Common myeloid progenitor, CD34-positive (primary cell): ENCODE data around the gene EIF5A.

Source experiments
- CTCF ChIA-PET: fragments of 350-600 bp; sonication (Branson Sonifier 250); formaldehyde crosslinking; loops from one replicate; lab custom pipeline; 2021; ENCODE audit warnings: antibody characterized with exemption; lab: Charles Lee
- POLR2A ChIA-PET: fragments of 350-600 bp; sonication (Branson Sonifier 250); formaldehyde crosslinking; loops from one replicate; lab custom pipeline; 2021; ENCODE audit warnings: antibody characterized with exemption; lab: Charles Lee
- DNase-seq, 3 donors: peaks; one replicate each; pipeline versions ENCODE4 v3.0.0 to v3.0.0-alpha.2; 2013
- H3K27ac ChIP-seq, 2 experiments: 1 replicate in 1 of 2; 2 replicates in 1 of 2; pipeline ENCODE4 v1.7.0; 2013; ENCODE audit warnings: inconsistent platforms in 2 of 2, low read length in 2 of 2, mild to moderate bottlenecking in 2 of 2, low read depth in 1 of 2, moderate library complexity in 1 of 2; ENCODE audit not compliant: severe bottlenecking in 2 of 2, insufficient read depth in 1 of 2, poor library complexity in 1 of 2
- H3K27me3 ChIP-seq, 5 experiments: replicated peaks in 2 of 5; 1 replicate in 3 of 5; 2 replicates in 2 of 5; pipeline versions ENCODE4 v1.6.1 to v1.7.0; 2013; ENCODE audit warnings: low read length in 4 of 5, mild to moderate bottlenecking in 2 of 5, moderate library complexity in 2 of 5, inconsistent platforms in 1 of 5; ENCODE audit not compliant: insufficient read depth in 5 of 5, control insufficient read depth in 4 of 5
- H3K36me3 ChIP-seq, 4 experiments: 1 replicate in 2 of 4; 2 replicates in 2 of 4; pipeline versions ENCODE4 v1.6.1 to v1.7.0; 2013; ENCODE audit warnings: low read length in 3 of 4, control low read depth in 1 of 4, mild to moderate bottlenecking in 1 of 4; ENCODE audit not compliant: control insufficient read depth in 4 of 4, insufficient read depth in 4 of 4
- H3K4me1 ChIP-seq, 4 experiments: 1 replicate in 3 of 4; 2 replicates in 1 of 4; pipeline versions ENCODE4 v1.6.1 to v1.7.1; 2013; ENCODE audit warnings: low read length in 3 of 4, mild to moderate bottlenecking in 3 of 4, control low read depth in 1 of 4, inconsistent platforms in 1 of 4, moderate library complexity in 1 of 4; ENCODE audit not compliant: control insufficient read depth in 4 of 4, insufficient read depth in 4 of 4; ENCODE audit errors: control extremely low read depth in 1 of 4
- H3K4me3 ChIP-seq, 7 experiments: 1 replicate in 4 of 7; 2 replicates in 3 of 7; pipeline versions ENCODE4 v1.5.1 to v1.7.0; 2013; ENCODE audit warnings: mild to moderate bottlenecking in 7 of 7, low read length in 6 of 7, moderate library complexity in 6 of 7, inconsistent platforms in 2 of 7, low read depth in 2 of 7, control low read depth in 1 of 7; ENCODE audit not compliant: insufficient read depth in 4 of 7, control insufficient read depth in 1 of 7; ENCODE audit errors: extremely low read depth in 1 of 7
- H3K9me3 ChIP-seq, 5 experiments: 1 replicate in 4 of 5; 2 replicates in 1 of 5; pipeline versions ENCODE4 v1.6.1 to v1.7.1; 2013; ENCODE audit warnings: low read length in 4 of 5, mild to moderate bottlenecking in 2 of 5, inconsistent platforms in 1 of 5, low read depth in 1 of 5, moderate library complexity in 1 of 5; ENCODE audit not compliant: control insufficient read depth in 4 of 5, insufficient read depth in 2 of 5; ENCODE audit errors: control extremely low read depth in 1 of 5
- WGBS: methylation state at CpG from one replicate; pipeline ENCODE4 v1.1.5; 2013; ENCODE audit not compliant: insufficient coverage; 5-methylcytosine and 5-hydroxymethylcytosine counted together

The EIF5A gene

DNA sequence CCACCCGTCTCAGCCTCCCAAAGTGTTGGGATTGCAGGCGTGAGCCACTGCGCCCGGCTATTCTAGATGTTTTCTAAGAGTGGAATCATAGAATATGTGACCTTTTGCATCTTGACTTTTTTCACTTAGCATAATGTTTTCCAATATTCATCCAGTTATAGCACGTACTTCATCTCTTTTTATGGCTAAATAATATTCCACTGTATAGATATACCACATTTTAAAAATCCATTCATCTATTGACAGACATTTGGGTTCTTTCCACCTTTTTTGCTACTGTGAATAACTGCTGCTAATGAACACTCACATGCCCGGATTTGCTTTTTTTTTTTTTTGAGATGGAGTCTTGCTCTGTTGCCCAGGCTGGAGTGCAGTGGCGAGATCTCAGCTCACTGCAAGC is 3.2 kb upstream of the EIF5A start:
- DNase-seq: no peak
- Histone ChIP-seq H3K4me1 (peaks cover 1 to 11% (median 4%) of the 10 kb centered on the region in 4 experiments), H3K27me3 (no peaks in the 10 kb centered on the region), H3K27ac (no peak overlapping the region), H3K9me3 (no peaks in the 10 kb centered on the region), H3K36me3 (peaks cover 0 to 4% (median 0%) of the 10 kb centered on the region in 4 experiments), H3K4me3 (no peak overlapping the region)
- WGBS: 96% methylated on average over 3 of the region's 7 CpGs
- ChIA-PET CTCF (interaction anchor here (1.4 to 2.9 kb wide), 2 partner anchors 8 to 43 kb away, joined by 3 to 17 read pairs; no protein-coding TSS in a partner anchor), POLR2A (interaction anchor here (0.7 kb wide), 2 partner anchors 33 to 83 kb away, joined by 3 to 4 read pairs; no protein-coding TSS in a partner anchor)

DNA sequence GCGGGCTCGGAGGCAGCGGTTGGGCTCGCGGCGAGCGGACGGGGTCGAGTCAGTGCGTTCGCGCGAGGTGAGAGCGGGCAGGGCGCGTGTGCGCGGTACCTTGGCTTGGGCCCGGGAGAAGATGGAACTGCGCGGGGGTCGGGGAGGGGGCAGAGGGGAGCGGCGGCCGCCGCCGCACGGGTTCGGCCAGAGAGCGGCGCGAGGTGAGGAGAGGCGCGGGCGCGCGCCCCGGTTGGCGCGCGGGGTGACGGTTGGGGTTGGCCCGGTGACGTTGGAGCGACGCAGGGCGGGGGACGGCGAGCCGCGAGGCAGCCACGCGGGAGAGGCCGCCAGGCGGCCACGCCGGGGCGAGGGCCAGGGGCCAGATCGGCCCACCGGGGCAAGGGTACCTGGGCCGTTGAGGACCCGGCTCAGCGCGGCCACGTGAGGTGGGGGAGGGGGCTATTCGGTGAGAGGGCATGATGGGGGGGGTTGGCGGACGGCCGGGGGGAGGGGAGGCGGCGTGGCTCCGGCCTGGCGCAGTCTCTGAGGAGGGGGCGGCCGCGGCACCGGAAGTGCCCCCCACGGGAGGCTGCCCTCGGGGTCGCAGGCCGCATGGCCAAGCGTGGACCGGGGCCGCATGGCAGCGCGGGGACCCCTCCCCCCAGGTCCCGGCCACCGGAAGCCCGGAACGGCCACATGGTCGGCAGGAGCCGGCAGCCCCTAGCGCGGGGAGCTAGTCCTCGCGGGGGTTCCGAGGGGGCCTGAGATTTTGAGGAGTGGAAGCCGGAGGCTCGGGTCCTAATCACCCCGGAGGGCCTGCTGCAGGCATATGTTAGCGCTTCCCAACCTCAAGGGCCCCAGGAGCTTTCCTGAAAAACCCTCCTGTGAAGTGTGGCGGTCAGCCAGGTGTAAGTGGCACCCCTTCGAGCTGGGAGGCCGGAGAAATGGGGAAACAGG is 527 bp downstream of the EIF5A start:
- CTCF ChIA-PET: interaction anchor here (1.1 to 2.4 kb wide), 3 partner anchors 20 to 28 kb away, joined by 3 to 13 read pairs (median 4); partner anchors contain the start of genes ACAP1 and NEURL4
- H3K36me3 ChIP-seq: peaks cover 15 to 40% (median 29%) of the 10 kb centered on the region in 4 experiments
- POLR2A ChIA-PET: interaction anchor here (0.6 to 2.0 kb wide), 2 partner anchors 11 to 22 kb away, joined by 3 to 4 read pairs; partner anchors contain the start of gene NEURL4
- no peaks in the 10 kb centered on the region for H3K9me3 ChIP-seq
- H3K27me3 ChIP-seq: no peaks in the 10 kb centered on the region
- under 1% methylated on average over 94 of the region's 104 CpGs for WGBS
- peaks cover 9 to 27% (median 21%) of the 10 kb centered on the region in 4 experiments for H3K4me1 ChIP-seq
- peak; percentile 49 to 58 (median 54) for DNase-seq
- peak overlapping the region; percentile 85 to 96 for H3K27ac ChIP-seq
- peak overlapping the region; percentile 67 to 99 (median 87) for H3K4me3 ChIP-seq

DNA sequence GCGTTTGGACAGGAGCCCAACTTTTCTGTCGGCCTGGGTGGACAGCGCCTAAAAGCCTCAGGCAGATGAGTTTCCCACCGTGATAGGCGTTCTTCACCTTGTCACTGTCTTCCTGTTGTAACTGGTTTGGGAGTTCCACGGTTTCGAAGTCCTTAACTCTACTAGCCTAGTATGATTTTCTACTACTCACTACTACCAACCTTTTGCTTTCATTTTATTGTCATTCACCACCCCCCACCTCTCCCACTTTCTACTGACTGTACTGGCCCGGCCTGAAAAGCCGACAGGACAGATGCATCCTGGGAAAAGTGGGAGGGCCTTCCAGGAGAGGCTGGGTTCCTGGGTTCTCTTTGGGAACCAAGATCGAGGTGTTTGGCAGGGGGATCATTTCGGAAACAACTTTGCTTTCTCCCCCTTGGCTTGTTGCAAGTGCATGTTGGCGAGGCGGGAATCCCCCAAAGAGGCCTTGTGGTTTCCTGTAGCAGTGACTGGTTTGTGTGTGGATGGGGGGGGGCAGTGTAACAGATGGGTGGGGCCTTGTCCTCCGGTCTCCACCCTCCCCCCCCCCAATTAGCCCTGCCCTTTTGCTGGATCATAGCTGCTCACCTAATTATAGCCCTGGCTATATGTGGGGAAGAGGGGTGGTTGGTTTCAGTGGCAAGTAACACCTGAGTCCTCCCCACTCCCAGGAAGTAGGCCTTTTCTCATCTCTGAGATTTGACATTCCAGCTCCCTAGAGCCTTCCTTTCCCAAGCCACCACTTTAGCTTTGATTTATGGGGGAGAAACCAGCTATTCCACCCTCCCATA is 1.4 kb downstream of the EIF5A start:
- Histone ChIP-seq H3K4me3 (peak overlapping the region; percentile 67 to 99 (median 87)), H3K36me3 (peaks cover 17 to 47% (median 35%) of the 10 kb centered on the region in 4 experiments), H3K9me3 (no peaks in the 10 kb centered on the region), H3K27ac (peak overlapping the region; percentile 85 to 96), H3K27me3 (no peaks in the 10 kb centered on the region), H3K4me1 (peaks cover 11 to 34% (median 22%) of the 10 kb centered on the region in 4 experiments)
- DNase-seq: peak; percentile 95 to 99 (median 99)
- CTCF ChIA-PET: interaction anchor here (1.0 to 2.4 kb wide), 5 partner anchors 11 to 28 kb away, joined by 3 to 13 read pairs (median 3); partner anchors contain the start of genes ACAP1 and NEURL4
- WGBS: 0% methylated on average over 6 of the region's 14 CpGs
- POLR2A ChIA-PET: interaction anchor here (0.6 to 2.0 kb wide), 2 partner anchors 21 to 224 kb away, joined by 3 to 4 read pairs; partner anchors contain the start of gene NEURL4

DNA sequence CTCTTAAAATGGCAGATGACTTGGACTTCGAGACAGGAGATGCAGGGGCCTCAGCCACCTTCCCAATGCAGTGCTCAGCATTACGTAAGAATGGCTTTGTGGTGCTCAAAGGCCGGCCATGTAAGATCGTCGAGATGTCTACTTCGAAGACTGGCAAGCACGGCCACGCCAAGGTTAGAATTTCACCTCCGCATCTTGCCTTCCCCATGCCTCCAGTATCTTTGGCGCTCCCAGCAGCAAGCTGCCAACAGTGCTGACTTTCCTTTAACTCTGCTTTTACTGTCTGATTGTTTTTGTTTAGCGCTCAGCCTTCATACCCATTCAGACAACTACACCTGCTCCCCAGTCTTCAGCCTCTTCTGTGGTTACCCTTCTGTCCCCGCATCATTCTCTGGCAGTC is 2.2 kb downstream of the EIF5A start:
- peaks cover 17 to 50% (median 39%) of the 10 kb centered on the region in 4 experiments for H3K36me3 ChIP-seq
- WGBS: 95% methylated on average over 12 of the region's 12 CpGs
- H3K4me1 ChIP-seq: peaks cover 16 to 42% (median 29%) of the 10 kb centered on the region in 4 experiments
- H3K4me3 ChIP-seq: peak overlapping the region in 5 of 7 experiments; percentile 43 to 99 (median 87)
- peak overlapping the region in 1 of 2 experiments; percentile 96 for H3K27ac ChIP-seq
- POLR2A ChIA-PET: interaction anchor here (0.6 to 2.0 kb wide), 2 partner anchors 20 to 225 kb away, joined by 3 to 4 read pairs; partner anchors contain the start of gene NEURL4
- H3K27me3 ChIP-seq: no peaks in the 10 kb centered on the region
- CTCF ChIA-PET: interaction anchor here (1.0 to 2.4 kb wide), 6 partner anchors 11 to 29 kb away, joined by 3 to 13 read pairs (median 4); partner anchors contain the start of genes ACAP1 and NEURL4
- H3K9me3 ChIP-seq: no peaks in the 10 kb centered on the region
- no peak for DNase-seq

DNA sequence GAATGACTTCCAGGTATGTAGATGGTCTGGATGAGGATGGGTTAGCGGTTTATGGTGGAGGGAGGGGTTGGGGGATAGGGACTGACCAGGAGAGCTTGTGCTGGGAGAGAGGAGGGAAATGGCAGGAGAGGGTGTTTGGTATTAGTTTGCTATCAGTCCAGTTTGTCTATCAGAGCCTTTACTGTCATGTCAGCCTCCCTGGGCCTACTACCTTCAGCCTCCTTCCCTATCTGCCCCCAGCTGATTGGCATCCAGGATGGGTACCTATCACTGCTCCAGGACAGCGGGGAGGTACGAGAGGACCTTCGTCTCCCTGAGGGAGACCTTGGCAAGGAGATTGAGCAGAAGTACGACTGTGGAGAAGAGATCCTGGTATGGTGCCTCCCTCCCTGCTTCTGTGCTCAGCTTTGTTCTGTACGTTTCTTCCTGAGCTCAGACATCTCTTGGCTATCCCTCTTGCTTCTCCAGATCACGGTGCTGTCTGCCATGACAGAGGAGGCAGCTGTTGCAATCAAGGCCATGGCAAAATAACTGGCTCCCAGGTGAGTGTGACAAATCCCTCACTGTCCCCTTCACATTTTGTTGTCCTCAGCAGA is 3.8 kb downstream of the EIF5A start:
- Histone ChIP-seq H3K9me3 (no peaks in the 10 kb centered on the region), H3K4me1 (peaks cover 16 to 53% (median 39%) of the 10 kb centered on the region in 4 experiments), H3K4me3 (no peak overlapping the region), H3K36me3 (peaks cover 17 to 50% (median 40%) of the 10 kb centered on the region in 4 experiments), H3K27ac (peak overlapping the region in 1 of 2 experiments; percentile 35), H3K27me3 (no peaks in the 10 kb centered on the region)
- ChIA-PET POLR2A (no interaction called here), CTCF (interaction anchor here (0.6 to 2.3 kb wide), 4 partner anchors 8 to 95 kb away, joined by 3 to 8 read pairs (median 4); partner anchors contain the start of gene ACAP1)
- WGBS: 98% methylated on average over 7 of the region's 7 CpGs
- no peak for DNase-seq
